ENCODE measurements around the gene ERICH6. TPM values are rescaled to one million over a fixed set of nuclear protein-coding genes. Genes with fewer than 3 reads are reported as not detected.

Gene ERICH6
- total and polyA plus RNA-seq, 8 donors = 0.37 TPM; not detected in 7

GRCh38 chr3:150656316-150656715, 47.4 kb downstream of the ERICH6 start:
- H3K4me3 ChIP-seq = no peak overlapping the region
- WGBS, 5 donors = 70 to 79% (median 76%) methylated on average over 4 of the region's 4 CpGs
- H3K4me1 ChIP-seq = no peaks in the 10 kb centered on the region
- no peaks in the 10 kb centered on the region for H3K36me3 ChIP-seq
- no peak overlapping the region for H3K27ac ChIP-seq
- no peak for DNase-seq
- intact Hi-C loops (cut with DNase I; ENCODE audit: low total_unique reads) = no loop called here
- no peak for TF ChIP-seq EP300 (IDR thresholded peaks at IDR 0.05)
- TF ChIP-seq POLR2A (IDR thresholded peaks at IDR 0.05) = no peak
- no peak for TF ChIP-seq POLR2AphosphoS5 (IDR thresholded peaks at IDR 0.05)
- no peak for TF ChIP-seq CTCF (IDR thresholded peaks at IDR 0.05)
- no peaks in the 10 kb centered on the region for H3K9me3 ChIP-seq
- no peaks in the 10 kb centered on the region for H3K27me3 ChIP-seq

GRCh38 chr3:150653110-150653561, 50.6 kb downstream of the ERICH6 start:
- H3K36me3 ChIP-seq = no peaks in the 10 kb centered on the region
- no peak for TF ChIP-seq POLR2A (IDR thresholded peaks at IDR 0.05)
- TF ChIP-seq CTCF (IDR thresholded peaks at IDR 0.05) = no peak
- no peak for DNase-seq
- H3K4me1 ChIP-seq = no peaks in the 10 kb centered on the region
- H3K27ac ChIP-seq = no peak overlapping the region
- no peaks in the 10 kb centered on the region for H3K9me3 ChIP-seq
- WGBS, 5 donors = 79 to 88% (median 85%) methylated on average over 4 of the region's 4 CpGs
- H3K27me3 ChIP-seq = no peaks in the 10 kb centered on the region
- no peak overlapping the region for H3K4me3 ChIP-seq
- intact Hi-C loops (cut with DNase I; ENCODE audit: low total_unique reads) = no loop called here

- H3K27me3 ChIP-seq = no peaks in the 10 kb centered on the region
- H3K4me3 ChIP-seq = no peak overlapping the region
- no peaks in the 10 kb centered on the region for H3K4me1 ChIP-seq
- TF ChIP-seq CTCF (IDR thresholded peaks at IDR 0.05) (no peak), POLR2AphosphoS5 (IDR thresholded peaks at IDR 0.05) (no peak), POLR2A (IDR thresholded peaks at IDR 0.05) (no peak)
- H3K27ac ChIP-seq = no peak overlapping the region
- H3K36me3 ChIP-seq = no peaks in the 10 kb centered on the region
- intact Hi-C loops (cut with DNase I; ENCODE audit: low total_unique reads) = no loop called here
- H3K9me3 ChIP-seq = no peaks in the 10 kb centered on the region
- no peak for DNase-seq
- WGBS, 5 donors = 91 to 98% (median 96%) methylated on average over 12 of the region's 12 CpGs
These were observed 63.5 kb downstream of the ERICH6 start for GRCh38 chr3:150640256-150640655.

GRCh38 chr3:150639262-150639661, 64.5 kb downstream of the ERICH6 start:
- H3K27ac ChIP-seq = no peak overlapping the region
- no peak overlapping the region for H3K4me3 ChIP-seq
- no peak for DNase-seq
- no peaks in the 10 kb centered on the region for H3K4me1 ChIP-seq
- H3K9me3 ChIP-seq = no peaks in the 10 kb centered on the region
- H3K27me3 ChIP-seq = no peaks in the 10 kb centered on the region
- intact Hi-C loops (cut with DNase I; ENCODE audit: low total_unique reads) = no loop called here
- TF ChIP-seq POLR2AphosphoS5 (IDR thresholded peaks at IDR 0.05) = no peak
- no peak for TF ChIP-seq POLR2A (IDR thresholded peaks at IDR 0.05)
- no peak for TF ChIP-seq CTCF (IDR thresholded peaks at IDR 0.05)
- no peak for TF ChIP-seq EP300 (IDR thresholded peaks at IDR 0.05)
- WGBS, 5 donors = 72 to 78% (median 74%) methylated on average over 5 of the region's 5 CpGs
- H3K36me3 ChIP-seq = no peaks in the 10 kb centered on the region

Data from stomach (tissue), 9 donors.